NK-92 treated with Interleukin-12 subunit alpha and Interleukin-12 subunit beta, amount 100 ng/mL, for 24 hours (cell line): ENCODE results near the gene OSBPL2.

ENCODE experiments used
- DNase-seq: peaks from one replicate; lab custom pipeline; 2025; lab: John Stamatoyannopoulos, UW

Gene OSBPL2

DNA sequence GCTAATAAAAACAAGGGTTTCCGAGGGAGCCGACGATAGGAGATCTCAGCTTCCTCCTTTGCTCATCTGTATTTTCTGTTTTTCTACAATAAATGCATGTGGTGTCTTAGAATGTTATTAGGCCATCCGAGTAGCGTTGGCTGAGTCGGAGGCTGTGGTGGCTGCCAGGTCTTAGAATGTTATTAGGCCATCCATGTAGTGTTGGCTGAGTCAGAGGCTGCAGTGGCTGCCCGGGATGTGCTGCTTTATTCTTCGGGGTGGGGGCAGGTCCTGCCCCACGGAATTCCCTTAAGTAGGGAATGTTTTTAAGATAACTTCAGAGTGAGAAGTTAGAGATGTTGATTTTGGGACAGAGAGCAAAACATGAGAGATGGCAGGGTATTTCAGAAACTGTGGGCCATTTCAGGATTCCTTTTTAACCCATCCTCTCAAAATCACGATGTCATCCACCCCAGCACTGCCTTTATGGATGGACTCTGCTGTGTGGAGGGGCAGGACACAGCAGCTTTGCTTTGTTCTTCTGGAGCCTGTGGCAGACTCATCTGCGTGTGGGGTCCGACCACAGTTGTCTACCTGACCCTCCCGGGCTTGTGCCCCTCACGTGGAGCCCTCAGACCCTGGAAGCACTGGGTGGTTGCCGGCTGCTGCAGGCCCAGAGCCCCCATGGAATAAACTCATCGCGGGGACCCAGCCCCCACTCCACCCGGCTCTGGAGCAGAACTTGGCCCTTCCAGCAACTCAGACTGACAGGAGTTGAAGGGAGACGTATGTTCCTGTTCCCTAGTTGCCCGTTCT lies 20.4 kb downstream of the OSBPL2 start:
- no peak for DNase-seq

DNA sequence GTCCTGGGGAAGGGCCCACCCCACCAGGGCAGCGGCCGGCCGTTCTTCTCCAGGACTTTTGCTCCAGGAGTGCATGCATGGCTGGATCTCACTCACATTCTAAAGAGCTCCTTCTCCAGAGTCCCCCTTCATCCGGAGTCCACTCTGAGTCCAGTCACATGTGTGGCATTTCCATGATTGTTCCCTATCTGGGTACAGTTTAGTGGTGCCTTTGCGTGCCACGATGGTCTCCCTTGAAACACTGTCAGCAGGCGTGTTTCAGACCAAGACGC lies 20.9 kb downstream of the OSBPL2 start:
- DNase-seq, result no peak

DNA sequence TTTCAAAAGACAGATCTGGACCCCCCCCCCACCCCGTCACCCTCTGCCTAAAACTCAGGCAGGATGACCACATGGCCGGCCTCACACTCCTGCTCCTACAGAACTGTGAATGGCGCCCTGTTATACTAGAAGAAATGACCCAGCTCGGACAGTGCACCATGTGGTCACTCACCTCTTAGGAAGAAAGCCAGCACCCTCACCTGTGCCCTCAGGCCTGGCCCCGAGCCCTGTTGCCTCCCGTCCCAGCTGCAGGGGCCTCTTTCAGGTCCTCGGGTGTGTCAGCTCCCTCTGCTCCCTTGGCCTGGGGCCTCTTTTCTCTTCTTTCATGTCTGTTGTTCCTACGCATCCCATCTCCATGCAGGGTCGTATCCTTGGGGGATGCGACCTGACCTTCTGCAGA lies 23.7 kb downstream of the OSBPL2 start:
- no peak for DNase-seq

DNA sequence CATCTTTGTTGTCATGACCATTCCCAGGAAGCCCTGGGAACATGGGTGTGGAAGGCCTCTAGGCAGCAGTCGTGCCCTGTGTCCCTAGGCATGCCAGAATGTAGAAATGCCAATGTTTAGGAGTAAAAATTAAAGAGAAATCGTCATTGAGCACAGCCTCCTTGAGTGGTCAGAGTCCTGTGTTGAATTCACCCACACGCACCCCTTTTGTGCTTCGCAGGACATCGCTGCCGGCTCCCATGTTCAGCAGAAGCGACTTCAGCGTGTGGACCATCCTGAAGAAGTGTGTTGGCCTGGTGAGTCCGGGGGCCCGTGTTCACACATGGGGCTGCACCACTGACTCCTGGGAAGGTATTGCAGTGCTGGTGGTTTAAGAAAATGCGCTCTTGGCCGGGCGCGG lies 25.1 kb downstream of the OSBPL2 start:
- DNase-seq, result no peak

DNA sequence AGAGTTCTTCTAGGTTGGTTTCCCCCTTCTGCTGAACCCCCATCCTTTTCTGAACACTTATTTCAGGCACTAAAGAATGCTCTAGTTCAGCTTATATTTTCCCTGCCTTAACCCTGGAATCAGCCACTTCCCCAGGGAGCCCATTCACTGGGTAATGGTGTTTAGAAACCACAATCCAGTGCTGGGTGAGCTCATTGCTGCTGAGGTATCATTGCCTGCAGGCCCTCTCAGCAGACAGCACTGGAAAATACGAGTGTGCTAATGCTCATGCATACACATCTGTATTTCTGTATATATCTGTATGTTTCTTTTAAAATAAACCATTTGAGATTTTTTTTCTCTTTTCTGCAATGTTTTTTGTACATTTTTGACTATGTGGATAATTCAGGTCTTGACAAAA lies 27.0 kb downstream of the OSBPL2 start:
- DNase-seq, result no peak

DNA sequence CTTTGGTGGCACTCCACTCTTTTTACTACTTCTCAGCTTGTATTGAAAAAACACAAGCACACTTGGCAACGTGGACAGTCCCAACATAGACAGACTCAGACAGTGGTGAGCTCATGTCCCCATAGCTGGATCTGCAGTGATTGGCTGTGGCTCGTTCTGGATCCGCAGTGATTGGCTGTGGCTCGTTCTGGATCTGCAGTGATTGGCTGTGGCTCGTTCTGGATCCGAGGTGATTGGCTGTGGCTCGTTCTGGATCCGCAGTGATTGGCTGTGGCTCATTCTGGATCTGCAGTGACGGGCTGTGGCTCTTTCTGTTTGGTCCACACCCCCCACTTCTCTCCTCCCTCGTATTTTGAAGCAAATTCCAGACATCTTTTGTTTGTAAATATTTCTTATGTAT lies 28.0 kb downstream of the OSBPL2 start:
- DNase-seq, result no peak

DNA sequence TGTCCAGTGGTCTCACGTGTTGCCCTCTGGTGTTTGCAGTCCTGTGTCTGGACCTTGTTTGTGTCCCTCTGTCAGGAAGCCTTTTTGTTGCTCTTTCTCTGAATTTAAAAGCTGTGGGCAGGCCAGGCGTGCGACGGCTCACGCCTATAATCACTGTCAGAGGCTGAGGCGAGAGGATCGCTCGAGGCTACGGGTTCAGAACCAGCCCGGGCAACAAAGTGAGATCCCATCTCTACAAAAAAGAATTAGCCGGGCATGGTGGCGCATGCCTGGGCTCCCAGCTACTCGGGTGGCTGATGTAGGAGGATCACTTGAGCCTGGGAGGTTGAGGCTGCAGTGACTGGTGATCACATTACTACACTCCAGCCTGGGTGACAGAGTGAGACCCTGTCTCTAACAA lies 28.5 kb downstream of the OSBPL2 start:
- DNase-seq, result no peak

DNA sequence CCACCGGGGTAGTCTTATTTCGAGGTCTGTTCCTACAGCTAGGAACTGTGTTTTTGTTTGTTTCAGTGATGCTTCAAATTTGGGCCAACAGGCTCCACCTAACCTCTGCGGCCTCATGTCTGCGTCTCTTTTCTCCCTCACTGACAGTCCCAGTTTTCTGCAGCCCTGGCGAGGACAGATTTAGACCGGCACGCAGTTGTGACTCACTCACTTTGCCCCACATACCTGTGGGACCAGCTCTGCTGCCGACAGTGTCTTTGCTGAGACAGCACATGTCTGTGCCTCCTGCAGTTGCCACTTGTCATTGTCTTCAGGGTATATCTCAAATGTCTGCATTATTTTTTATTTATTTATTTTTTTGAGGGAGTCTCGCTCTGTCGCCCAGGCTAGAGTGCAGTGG lies 29.2 kb downstream of the OSBPL2 start:
- DNase-seq, result no peak

DNA sequence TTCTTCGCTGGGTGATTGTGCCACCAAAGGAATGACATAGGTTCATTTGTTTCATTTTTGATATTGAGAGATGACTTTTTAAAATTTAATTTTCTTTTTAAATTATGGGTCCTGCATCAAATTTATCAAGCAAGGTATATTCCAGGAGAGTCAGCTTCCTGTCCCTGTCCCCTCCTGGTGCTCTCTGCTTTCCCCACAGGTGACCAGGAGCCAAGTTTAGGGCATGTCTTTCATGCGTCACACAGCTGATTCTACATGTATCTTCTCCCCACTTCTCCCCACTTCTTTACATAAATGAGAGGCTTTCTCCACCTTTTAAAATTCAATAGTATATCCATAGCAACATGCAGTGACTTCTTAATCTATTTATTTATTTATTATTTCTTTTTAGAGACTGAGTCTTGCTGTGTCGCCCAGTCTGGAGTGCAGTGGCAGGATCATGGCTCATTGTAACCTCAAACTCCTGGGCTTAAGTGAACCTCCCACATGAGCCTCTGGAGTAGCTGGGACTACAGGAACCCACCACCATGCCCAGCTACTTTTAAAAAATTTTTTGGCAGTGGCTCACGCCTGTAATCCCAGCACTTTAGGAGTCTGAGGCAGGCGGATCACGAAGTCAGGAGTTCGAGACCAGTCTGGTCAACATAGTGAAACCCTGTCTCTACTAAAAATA lies 30.0 kb downstream of the OSBPL2 start:
- no peak for DNase-seq

DNA sequence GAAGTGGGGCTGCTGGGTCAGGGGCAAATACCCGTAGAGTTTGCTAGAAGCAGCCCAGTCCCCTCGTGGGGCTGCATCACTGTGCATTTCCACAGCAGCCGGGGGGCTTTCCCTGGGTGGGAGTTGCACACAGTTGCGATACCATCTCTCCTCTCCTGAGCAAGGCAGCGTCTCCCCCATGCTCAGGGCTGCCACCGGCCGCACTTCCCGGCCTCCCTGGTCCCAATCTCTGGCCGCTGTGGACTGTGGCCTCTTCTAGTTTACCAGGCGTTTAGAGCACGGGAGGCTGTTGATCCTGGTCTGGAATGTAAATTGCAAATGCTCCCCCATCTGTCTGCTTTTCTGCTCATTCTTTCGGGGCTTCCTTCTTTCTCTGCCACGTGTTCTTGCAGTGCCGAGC lies 31.1 kb downstream of the OSBPL2 start:
- no peak for DNase-seq

DNA sequence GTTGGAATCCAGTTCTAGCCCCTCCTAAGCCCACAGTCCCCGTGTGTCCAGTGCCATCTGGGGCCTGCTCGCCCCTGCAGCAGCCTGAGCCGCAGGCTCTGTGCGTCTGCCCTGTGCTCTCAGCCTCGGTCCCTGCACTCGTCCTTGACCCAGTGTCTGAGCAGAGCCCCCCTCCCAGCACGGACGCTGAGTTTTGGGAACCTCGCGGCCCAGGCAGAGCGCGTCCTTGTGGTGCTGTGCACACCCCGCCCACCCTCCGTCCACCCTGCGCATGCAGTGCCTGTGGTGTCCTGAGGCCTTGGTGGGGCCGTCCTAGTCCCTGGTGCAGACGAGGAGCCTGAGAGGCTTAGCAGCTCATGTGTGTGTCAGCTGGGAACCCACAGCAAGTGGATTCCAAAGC lies 31.6 kb downstream of the OSBPL2 start:
- DNase-seq, result no peak

DNA sequence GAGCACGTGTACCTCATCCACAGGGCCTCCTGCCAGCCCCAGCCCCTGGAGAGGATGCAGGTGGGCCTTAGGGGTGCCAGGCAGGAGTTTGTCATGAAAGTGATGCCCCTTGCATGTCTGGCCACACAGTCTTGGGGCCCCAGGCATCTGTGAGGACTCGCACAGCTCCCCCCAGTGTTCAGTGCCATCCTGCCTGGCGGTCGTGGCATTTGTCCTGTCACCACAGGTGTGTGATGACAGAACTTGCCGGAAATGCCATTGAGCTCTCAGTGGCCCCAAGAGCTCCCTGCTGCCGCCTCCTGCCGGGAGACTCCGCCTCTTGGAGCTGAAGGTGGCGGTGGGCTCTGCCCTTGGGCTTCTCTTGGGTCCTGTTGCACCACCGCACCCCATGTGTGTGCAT lies 33.9 kb downstream of the OSBPL2 start:
- DNase-seq, result no peak

DNA sequence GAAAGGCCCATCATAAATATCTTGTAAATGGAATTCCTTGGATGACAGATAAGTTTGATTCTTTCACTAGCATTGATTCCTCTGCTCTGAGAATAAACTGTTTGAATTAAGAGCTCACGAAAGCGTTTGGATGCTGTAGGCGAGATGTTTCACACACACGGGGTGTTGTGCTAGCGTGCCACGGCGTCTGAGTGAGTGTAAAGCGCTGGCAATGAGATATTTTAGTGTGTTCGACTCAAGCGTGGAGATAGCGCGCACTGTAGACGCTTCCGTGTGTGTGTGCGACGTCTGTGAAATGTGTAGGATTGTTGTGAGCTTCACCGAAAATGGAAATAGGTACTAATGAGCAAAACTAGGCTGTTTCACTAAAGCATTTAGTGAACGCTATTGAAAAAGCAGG lies 35.1 kb downstream of the OSBPL2 start:
- no peak for DNase-seq

DNA sequence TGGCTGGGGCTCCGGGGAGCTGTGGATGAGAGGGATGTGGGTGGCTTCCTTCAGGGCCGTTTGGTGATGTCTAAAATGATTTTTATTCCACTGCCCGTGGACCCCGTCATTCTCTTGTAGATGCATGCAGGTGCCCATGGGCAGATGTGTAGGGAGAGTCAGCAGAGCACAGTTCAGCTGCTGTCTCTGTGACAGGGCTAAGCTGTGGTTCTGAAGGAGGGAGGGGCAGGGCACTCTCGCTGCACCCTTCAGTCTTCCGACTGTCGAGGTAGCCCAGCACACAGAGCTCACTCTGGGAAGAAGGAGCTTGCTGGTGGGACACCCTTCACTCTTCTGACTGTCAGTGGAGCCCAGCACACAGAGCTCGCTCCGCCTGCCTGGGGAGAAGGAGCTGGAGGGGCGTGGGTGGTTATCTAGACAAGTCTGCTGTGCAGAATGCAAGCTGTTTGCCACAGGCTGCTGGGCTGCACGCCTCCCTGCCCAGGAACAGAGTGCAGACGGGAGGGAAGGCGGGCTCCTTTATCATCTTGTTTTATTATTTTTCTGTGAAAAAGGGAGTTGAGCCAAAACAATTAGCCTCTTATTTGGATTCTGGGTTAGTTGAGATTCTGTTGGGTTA lies 36.1 kb downstream of the OSBPL2 start:
- no peak for DNase-seq

DNA sequence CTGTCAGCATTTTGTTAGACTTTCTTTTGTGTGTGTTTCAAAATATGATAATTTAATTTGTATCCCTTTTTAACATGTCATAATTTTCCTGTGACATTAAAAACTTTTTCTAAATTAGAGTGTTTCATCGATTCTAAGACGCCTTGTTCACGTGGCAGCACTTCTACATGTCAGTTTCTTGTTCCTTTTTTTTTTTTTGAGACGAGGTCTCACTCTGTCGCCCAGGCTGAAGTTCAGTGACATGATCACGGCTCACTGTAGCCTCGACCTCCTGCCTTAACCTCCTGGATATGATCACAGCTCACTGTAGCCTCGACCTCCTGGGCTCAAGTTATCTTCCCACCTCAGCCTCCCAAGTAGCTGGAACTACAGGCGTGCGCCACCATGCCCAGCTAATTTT lies 36.9 kb downstream of the OSBPL2 start:
- no peak for DNase-seq

DNA sequence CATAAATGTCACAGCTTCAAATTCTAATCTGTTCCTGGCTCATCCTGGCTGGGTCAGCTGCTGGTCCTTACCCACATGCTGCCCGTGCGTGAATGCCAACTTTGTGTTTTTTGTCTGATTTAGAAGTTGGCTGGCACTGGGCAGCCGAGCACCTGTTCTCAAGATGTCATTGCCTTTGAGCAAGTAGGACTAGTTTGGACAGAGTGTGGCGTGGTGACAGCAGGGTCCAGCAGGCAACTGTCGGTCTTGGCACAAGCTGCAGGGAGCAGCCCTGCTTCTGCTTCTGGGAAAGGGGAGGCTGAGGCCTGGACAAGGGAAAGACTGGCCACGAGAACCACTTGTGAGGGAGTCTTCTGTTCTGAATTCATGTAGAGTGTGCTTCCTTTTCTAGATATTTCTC lies 38.1 kb downstream of the OSBPL2 start:
- DNase-seq, result no peak

DNA sequence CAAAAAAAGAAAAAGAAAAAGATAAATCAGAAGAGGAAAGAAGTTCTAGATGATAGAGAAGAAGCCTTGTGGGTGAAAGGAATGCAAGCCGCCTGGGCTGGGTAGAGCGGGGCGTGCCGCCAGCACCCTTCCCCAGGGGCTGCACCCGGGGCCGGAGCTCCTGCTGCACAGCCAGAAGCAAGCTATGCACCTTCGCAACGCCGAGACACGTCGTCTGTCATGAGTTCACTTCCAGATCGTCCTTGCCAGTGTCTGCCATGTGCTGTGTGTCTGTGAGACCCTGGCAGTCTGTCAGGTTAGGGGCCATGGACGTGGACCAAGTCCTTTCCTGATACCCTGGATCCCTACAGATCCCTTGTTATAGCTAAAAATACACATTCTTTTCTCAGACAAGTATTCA lies 38.9 kb downstream of the OSBPL2 start:
- no peak for DNase-seq

DNA sequence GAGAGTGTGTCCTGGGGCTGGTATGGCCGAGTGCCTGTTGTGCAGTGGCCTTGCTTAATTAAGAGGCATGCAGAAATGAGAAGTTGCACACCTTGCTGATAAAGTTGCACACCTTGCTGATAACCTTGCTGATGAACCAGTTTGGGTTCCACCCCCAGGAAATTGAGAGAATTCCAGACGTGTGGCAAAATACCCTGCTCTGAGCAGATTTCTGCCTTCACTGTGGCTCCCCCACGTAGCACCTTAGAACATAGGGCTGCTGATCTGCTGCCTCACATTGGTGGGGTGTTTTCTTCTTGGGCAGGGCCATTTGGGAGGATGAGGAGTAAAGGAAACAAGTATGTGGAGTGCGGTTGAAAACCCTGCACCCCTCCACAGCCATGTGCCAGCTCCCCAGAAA lies 42.0 kb downstream of the OSBPL2 start:
- no peak for DNase-seq

DNA sequence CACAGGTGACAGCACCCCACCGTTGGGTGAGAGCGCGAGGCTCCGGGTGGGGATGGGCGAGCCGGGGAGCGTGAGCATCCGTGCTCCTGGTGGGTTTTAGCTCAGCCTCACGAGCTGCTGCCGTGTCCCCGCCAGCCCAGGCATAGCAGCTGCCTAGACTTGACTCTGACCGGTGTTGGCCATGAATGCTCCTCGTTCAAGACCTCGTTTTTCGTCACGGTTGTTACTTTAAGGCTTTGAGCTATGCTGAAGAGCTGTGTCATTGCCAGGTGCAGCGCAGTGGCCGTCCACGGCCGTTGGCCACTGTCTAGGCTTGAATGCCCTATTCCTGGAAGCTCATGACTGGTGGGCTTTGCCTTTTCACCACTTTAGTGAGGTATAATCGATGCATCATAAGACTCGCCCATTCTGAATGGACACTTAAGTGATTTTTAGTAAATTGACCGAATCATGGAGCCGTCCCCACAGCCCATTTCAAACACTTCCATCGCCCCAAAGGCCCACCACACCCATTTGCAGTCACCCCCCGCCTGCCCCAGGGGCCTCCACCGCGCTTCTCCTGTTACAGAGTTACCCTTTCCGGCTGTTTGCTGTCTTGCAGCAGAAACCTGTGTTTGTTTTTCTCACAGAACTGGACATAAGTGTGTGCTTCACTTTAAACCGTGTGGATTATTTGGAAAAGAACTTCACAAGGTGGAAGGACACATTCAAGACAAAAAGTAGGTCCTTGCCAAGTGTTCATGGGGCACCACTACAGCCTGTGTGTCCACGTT lies 43.0 kb downstream of the OSBPL2 start:
- DNase-seq, result no peak

DNA sequence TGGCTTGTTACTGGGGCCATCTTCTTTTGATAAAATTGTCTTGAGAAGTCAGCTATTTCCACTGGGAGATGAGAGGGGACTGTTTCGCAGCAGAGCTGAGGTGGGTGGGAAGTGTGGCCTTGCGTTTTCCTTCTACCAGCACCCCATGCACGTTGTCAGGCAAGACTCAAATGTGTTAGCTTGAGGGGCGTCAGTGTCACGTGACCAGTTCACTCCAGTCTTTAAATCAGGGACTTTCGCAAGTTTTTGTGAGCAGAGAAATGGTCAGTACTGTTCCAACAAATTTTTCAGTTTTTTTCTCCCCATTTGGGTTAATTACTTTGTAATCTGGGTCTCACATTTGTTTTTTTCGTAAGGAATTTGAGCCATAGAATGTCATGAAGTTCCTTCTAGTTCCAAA lies 43.8 kb downstream of the OSBPL2 start:
- no peak for DNase-seq

DNA sequence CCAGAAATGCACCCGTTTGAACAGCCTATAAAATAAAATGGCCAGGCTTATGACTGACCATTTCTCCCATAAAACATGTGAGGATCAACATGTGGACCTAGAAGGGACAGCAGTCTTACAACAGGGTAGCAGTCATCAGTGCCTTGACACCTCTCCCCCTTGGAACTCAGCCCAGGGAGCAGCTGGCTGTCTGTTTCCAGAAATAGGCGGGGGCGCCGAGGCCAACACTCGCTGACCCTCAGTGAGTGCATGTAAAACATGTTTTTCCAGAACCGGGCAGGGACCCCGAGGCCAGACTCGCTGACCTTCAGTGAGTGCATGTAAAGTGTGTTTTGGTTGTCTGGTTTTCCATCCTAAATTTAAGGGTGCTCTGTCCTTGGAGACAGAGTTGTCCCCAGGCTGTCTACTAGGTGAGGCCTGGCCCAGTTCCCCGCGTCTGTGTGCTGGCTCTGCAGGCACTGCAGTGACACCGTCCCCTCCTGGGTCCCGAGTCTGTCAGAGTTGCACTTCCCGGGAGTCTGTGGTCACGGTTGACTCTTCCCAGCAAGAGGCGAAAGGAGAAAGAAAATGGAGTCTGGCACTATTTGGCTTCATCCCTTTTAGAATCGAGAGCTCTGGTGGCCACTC lies 44.7 kb downstream of the OSBPL2 start:
- DNase-seq, result no peak

DNA sequence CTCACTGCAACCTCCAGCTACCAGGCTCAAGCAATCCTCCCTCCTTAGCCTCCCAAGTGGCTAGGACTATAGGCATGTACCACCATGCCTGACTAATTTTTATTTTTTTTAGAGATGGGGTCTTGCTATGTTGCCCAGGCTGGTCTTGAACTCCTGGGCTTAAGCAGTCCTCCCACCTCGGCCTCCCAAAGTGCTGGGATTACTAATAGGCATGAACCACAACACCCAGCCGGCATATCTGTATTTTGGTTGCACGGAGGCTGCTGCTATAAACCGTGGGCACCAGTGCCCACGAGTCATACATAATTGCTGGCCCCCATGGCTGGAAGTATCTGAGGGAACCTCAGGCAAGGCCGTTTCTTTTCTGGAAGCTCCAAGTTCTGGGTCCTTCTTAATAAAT lies 46.1 kb downstream of the OSBPL2 start:
- DNase-seq, result no peak

DNA sequence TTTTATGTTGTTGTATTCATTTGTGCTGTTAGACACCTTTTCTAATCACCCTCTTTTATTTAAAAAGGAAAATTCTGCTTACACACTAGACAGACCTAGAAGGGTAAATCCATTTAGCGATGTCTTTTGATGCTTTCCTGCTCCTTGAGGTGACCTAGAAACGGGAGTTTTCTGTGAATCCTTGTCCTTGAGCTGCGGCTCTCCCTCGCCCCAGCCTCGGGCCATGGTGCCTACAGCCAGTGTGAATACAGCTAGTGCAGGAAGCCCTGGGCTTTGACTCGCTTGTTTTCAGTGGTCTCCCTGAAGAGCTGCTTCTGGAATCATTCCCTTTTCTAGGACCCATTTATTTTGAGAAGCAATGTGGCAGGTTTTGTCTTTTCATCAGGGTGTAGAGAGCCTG lies 46.8 kb downstream of the OSBPL2 start:
- no peak for DNase-seq
